NCI-H2029 treated with DMSO at 0.1 percent for 48 hours (cell line): Measurements from ENCODE around the gene MEGF10.

Experiments
- DNase-seq: peaks from one replicate; lab custom pipeline; 2025; lab: John Stamatoyannopoulos, UW

MEGF10 gene

GRCh38 chr5:127411381-127411780 lies 120.8 kb downstream of the MEGF10 start:
- DNase-seq: no peak

DNA sequence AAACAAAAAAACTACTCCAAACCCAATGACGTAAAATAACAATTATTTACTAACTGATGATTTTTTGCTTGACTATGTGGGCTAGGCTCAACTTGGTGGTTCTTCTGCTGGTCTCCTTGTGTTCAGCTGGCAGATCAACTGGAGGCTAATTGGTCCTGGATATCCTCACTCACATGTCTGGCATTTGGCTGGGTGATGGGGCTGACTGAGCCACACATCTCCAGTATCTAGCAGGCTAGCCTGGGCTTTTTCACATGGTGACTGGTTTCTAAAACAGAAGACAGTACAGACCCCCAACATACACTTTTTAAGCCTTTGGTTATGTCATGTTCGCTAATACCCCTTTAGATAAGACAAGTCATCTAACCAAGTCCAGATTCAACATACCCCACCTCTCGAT lies 122.1 kb downstream of the MEGF10 start:
- no peak for DNase-seq

GRCh38 chr5:127415034-127415433 lies 124.4 kb downstream of the MEGF10 start:
- no peak for DNase-seq

- DNase-seq: no peak
These were observed 126.3 kb downstream of the MEGF10 start for GRCh38 chr5:127416906-127417305.

DNA sequence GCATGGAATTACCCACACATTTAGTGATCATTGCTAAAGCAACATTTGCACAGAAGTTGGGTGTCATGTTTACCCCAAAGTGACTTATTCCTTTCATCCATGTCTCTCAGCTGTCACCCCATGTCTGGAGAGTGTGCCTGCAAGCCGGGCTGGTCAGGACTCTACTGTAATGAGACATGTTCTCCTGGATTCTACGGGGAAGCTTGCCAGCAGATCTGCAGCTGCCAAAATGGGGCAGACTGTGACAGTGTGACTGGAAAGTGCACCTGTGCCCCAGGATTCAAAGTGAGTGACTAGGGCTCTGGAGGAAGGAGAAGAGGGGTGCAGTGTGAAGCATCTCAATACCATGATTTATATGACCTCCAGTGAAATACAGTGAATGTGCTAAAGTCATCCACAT lies 126.9 kb downstream of the MEGF10 start:
- no peak for DNase-seq

DNA sequence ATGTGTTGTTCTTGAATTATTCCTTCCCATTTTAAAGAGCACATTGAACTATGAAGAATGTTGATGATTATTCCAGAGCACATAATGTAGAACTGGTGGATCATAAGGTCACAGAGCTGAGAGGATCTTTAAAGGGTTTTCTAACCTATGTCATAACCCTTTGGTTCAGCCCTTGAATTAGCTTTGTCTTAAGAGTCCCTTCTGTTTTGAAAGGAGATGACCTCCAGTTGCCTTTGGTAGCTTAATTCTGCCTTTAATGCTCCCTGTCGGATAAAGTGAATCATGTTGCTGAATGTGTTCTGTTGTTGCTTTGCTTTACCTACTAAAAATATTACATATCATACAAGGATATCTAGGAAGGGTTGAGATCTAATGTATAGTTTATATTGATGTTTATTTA lies 127.8 kb downstream of the MEGF10 start:
- no peak for DNase-seq

- no peak for DNase-seq
These were observed 128.5 kb downstream of the MEGF10 start for GRCh38 chr5:127418974-127419682.

- no peak for DNase-seq
These were observed 129.2 kb downstream of the MEGF10 start for GRCh38 chr5:127419683-127420257.

DNA sequence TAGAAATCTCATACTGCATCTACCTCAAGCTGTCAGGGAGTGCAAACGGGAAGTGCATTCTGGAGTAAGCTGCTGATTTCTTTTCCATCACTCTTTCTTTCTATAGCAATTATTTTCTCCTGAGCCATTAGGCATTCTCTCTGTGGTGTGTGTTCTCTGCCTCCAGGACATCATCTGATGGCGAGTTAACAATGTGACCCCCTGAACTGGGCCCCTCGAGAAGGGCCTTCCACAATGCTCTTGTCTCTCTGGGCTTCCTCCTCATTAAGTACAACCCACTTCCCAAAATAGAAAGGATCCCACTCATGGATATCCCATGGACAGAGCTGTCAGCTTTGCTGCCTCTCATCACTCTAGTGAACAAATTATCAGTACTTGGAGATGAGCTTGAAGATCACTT lies 130.2 kb downstream of the MEGF10 start:
- no peak for DNase-seq

GRCh38 chr5:127421471-127421870 lies 130.9 kb downstream of the MEGF10 start:
- no peak for DNase-seq

DNA sequence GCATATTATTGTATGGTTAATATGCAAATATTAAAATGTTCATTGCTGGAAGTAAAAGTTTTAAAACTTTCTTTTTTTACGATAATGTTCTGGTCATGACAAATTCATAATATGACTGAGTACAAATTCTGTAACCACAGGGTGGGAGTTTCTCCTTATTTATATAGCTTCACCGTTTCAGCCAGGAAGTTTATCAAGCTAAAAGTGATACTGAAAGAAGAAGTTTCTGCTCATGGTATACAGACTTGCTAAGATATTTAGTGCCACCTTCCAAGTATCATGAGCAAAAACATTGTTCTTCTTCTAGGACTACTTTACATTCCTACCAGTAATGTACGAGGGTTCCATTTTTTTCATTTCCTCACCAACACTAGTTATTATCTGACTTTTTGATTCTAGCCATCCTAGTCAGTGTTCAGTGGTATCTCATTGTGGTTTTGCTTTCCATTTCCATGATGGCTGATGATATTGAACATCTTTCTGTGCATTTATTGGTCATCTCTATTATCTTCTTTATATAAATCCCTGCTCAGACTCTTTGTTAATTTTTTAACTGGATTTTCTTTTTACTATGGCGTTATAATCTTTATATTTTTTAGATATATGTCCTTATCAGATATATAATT lies 132.7 kb downstream of the MEGF10 start:
- DNase-seq: no peak

GRCh38 chr5:127425037-127425436 lies 134.4 kb downstream of the MEGF10 start:
- DNase-seq: no peak

DNA sequence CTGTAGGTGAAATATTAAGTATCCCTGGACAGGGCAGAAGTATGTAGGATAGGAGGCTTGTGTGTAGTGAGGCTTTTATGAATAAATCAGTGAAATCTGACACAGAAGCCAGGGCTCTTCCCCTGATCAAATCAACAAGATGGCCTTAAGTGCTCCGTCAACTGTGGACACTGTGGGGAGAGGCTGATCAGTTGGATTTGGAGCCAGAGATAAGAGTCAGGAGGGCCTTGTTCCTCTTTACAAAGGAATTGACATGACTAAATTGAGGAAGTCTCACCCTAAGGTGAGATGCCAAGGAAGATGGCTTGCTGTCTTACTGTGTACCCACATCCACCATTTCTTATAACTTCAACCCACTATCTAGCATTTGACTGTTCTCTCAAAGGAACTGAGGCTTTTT lies 135.3 kb downstream of the MEGF10 start:
- DNase-seq: no peak

DNA sequence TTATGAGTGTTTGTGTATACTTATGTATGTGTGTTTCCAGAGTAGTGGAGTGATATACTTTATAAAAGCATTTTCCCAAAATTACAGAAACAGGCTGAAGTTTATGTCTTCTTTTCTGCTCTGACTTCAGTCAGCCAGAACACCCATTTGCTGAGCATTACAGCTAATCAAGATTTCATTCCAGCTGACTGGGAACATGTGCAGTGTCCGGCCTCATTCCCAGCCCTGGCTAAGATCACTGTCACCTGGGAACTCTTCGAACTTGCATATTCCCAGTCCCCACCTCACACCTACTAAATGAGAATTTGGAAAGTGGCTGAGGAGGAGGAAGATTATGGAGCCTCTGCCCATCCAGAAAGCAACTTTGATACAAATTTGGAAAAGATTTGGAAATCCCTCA lies 136.1 kb downstream of the MEGF10 start:
- no peak for DNase-seq

GRCh38 chr5:127428276-127428675 lies 137.7 kb downstream of the MEGF10 start:
- no peak for DNase-seq

DNA sequence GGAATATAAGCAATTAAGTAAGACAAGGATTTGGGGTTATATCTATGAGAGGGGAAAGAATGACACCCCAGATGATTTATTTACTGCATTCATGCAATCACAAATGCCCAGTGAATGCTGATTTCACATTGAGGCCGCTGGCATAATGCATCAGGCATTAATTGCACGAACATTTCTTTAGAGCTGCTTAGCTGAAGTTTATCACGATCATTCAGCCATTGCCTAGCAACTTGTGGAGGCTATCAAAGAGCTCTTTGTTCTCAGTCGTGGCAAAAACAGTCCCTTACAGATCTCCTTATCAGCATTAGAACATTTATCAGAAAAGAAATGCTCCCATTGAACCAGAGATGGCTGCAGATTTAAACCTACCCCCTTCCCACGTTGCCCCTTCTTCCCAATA lies 138.2 kb downstream of the MEGF10 start:
- DNase-seq: no peak

DNA sequence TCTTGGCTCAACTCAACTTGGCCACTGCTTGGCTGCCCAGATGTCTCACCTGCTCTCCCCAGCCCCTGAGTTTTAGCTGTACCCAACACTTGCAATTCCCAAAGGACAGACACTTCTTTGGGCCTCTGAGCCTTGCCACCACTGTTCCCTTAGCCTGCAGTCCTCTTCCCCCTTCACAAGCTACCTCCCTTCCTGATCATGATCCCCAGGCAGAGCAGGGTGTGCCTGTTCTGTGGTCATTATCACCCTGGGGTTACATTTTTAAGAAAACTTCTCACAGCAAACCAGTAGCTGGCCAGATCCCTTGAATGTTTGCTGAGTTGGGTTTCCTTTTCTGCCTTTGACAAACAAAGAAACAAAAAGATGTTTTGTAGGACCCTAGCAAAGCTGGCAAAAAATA lies 139.3 kb downstream of the MEGF10 start:
- DNase-seq: no peak

DNA sequence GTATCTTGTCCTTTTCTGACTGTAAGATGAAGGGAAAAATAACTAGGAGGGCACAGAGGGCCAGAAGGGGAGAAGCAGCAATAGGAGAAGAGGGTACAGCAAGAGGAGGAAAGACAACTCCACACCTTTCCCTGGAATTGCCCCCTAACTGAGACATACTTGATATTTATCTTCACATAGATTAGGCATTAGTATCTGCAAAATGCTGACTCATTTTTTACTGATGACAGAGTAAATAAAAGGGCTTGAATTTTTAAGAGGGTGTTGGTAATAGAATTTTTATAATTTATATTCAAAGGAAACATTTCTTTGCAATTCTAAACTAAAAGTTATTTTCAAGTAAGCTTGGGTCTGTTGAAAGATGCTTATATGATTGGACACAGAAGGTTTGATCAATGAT lies 140.0 kb downstream of the MEGF10 start:
- DNase-seq: no peak

DNA sequence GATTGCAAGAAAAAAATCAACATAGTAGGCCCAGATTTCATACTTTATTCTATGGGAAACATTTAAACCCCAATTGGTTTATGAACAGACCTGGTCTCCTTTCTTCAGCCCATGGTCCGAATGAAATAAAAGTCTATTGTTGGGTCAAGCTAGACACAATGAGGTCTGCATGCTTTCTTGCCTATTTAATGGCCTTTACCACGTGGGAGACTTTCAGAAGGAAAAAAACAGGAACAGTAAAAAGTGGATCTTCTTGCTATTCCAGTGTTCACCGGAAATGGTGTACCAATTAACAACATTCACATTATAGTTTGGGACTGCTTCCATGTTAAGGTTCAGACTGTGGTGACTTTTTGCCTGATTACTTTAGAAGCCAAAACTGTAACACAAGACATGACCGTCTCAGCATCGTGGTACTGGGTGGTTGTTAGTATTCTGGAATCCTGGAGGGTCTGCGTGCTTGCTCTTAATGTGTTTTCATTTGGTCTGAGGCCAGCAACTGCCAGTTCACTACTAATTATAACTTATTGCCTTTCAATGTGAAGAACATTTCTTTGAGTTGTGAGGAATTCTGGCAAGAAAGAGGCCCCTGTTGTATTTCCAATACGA lies 141.5 kb downstream of the MEGF10 start:
- DNase-seq: no peak

GRCh38 chr5:127433526-127433925 lies 142.9 kb downstream of the MEGF10 start:
- DNase-seq: no peak

DNA sequence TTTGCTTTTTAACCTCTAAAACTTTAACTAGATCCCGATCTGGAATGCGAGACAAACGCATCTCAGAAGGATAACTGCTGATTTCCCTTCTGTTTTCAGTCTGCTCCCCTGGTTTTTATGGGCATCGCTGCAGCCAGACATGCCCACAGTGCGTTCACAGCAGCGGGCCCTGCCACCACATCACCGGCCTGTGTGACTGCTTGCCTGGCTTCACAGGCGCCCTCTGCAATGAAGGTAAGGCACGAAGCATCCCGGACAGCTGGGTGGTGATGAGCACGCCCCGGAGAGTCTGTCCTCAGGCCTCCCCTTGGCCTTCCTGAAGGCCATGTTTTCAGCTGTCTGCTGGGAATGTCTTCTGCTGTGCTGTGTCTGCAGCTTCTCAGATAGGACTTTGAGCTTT lies 144.0 kb downstream of the MEGF10 start:
- DNase-seq: no peak

GRCh38 chr5:127435821-127436220 lies 145.2 kb downstream of the MEGF10 start:
- no peak for DNase-seq

DNA sequence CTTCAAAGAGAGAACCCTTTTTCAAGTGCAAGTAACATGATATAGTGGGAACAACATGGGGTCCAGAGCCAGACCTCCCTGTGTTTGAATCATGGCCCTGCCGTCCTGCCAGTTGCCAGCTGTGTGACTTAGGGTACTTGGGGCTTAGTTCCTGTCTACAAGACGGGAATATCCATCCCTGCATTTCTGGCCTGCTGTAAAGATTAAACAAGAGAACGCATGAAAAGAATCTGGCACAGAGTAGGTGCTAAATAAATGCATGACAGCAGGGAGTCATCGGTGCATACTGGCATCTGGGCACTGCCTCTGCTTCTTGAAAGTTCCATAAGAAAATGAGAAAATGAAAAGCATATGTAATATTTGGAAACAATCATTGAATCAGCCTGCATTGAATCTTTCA lies 149.0 kb downstream of the MEGF10 start:
- DNase-seq: no peak
